GM12878 (cell line): Measurements from ENCODE around the gene AP3D1. TPM values are rescaled to one million over a fixed set of nuclear protein-coding genes. Genes with fewer than 3 reads are reported as not detected.

ENCODE experiments used
- GATAD2B ChIP-seq: fragments of 450-650 bp; conservative IDR thresholded peaks from 2 replicates; pipeline ENCODE4 v1.6.1; 2017; ENCODE audit warnings: low read depth, mild to moderate bottlenecking, moderate library complexity
- HDGF ChIP-seq: fragments of 450-650 bp; IDR thresholded peaks from 2 replicates; pipeline ENCODE4 v1.6.1; 2016; ENCODE audit warnings: antibody characterized with exemption
- KLF5 ChIP-seq: fragments of 450-650 bp; IDR thresholded peaks from 2 replicates; pipeline ENCODE4 v1.6.1; 2014; ENCODE audit warnings: mild to moderate bottlenecking; ENCODE audit not compliant: partially characterized antibody
- LARP7 ChIP-seq: fragments of 450-650 bp; IDR thresholded peaks from 2 replicates; pipeline ENCODE4 v1.6.1; 2017; ENCODE audit warnings: mild to moderate bottlenecking
- NFIC ChIP-seq: IDR thresholded peaks from 2 replicates; pipeline ENCODE4 v1.6.1; 2012; ENCODE audit warnings: low read depth, mild to moderate bottlenecking, inconsistent platforms, low read length, moderate library complexity
- NFYA ChIP-seq: IDR thresholded peaks from 2 replicates; pipeline ENCODE4 v1.6.1; 2011; ENCODE audit warnings: low read depth, mild to moderate bottlenecking, low read length, improper control_type of control experiment, borderline replicate concordance
- PAX5 ChIP-seq: IDR thresholded peaks from 2 replicates; pipeline ENCODE4 v1.6.1; 2011; ENCODE audit warnings: low read depth, low read length, borderline replicate concordance
- POLR2AphosphoS2 ChIP-seq: IDR thresholded peaks from 2 replicates; pipeline ENCODE4 v1.6.1; 2011; ENCODE audit warnings: low read depth, mild to moderate bottlenecking, low read length, improper control_type of control experiment, moderate library complexity
- SIN3A ChIP-seq: IDR thresholded peaks from 2 replicates; pipeline ENCODE4 v1.6.1; 2012; ENCODE audit warnings: low read depth, low read length, improper control_type of control experiment
- SP1 ChIP-seq: IDR thresholded peaks from one replicate; pipeline ENCODE4 v1.6.1; 2011; ENCODE audit warnings: low read depth, low read length
- TCF12 ChIP-seq: IDR thresholded peaks from 2 replicates; pipeline ENCODE4 v1.6.1; 2011; ENCODE audit warnings: low read depth, mild to moderate bottlenecking, low read length
- ZNF622 ChIP-seq: fragments of 450-650 bp; IDR thresholded peaks from 2 replicates; pipeline ENCODE4 v1.6.1; 2017; ENCODE audit warnings: mild to moderate bottlenecking, inconsistent platforms
- polyA plus RNA-seq, 11 experiments: library from polyadenylated mRNA; depleted of rRNA in 4 of 11; unstranded in 6 of 11; stranded (reverse) in 5 of 11; fragments of >200 nt; fragmentation: Nextera tagmentation in 4 of 11; fragmentation: Illumina TruSeq in 1 of 11; extraction: Ambion mirVana in 4 of 11; extraction: Trizol in 1 of 11; gene quantifications; 1 replicate in 1 of 11; 2 replicates in 10 of 11; pipeline versions ENCODE4 v1.2.1 to v1.2.3, GENCODE V29; 2011 to 2016; ENCODE audit warnings: inconsistent platforms in 2 of 11, missing spikeins in 2 of 11, low read depth in 1 of 11
- total RNA-seq, 4 experiments: library from RNA; depleted of rRNA in 3 of 4; stranded (reverse); fragments of >200 nt in 3 of 4; fragmentation: Illumina TruSeq in 1 of 4; extraction: Trizol in 1 of 4; gene quantifications; 2 replicates each; pipeline versions ENCODE4 v1.2.1 to v1.2.3, GENCODE V29; 2013 to 2021
- TF ChIP-seq, protein P1 (sequence below): IDR thresholded peaks from 2 replicates; pipeline ENCODE4 v1.6.1; 2012; ENCODE audit warnings: improper control_type of control experiment, low read depth, low read length; ENCODE audit not compliant: insufficient replicate concordance
- TF ChIP-seq, protein P2 (sequence below): fragments of 450-650 bp; formaldehyde crosslinking; IDR thresholded peaks from 2 replicates; pipeline ENCODE4 v1.5.0; 2022; ENCODE audit warnings: mild to moderate bottlenecking, missing genetic modification characterization
- TF ChIP-seq, protein P3 (sequence below): fragments of 450-650 bp; formaldehyde crosslinking; IDR thresholded peaks from 2 replicates; pipeline ENCODE4 v1.4.0; 2022; ENCODE audit warnings: mild to moderate bottlenecking, moderate library complexity
- TF ChIP-seq, protein P4 (sequence below): fragments of 450-650 bp; IDR thresholded peaks from 2 replicates; pipeline ENCODE4 v1.6.1; 2017; ENCODE audit warnings: low read depth, mild to moderate bottlenecking, moderate library complexity

AP3D1 gene
- total and polyA plus RNA-seq, 10 of the 15 experiments (the other 5 are each of a cell fraction or from before 2014, with no cell fraction given) = 1.5 to 108 (median 59.1) TPM

DNA sequence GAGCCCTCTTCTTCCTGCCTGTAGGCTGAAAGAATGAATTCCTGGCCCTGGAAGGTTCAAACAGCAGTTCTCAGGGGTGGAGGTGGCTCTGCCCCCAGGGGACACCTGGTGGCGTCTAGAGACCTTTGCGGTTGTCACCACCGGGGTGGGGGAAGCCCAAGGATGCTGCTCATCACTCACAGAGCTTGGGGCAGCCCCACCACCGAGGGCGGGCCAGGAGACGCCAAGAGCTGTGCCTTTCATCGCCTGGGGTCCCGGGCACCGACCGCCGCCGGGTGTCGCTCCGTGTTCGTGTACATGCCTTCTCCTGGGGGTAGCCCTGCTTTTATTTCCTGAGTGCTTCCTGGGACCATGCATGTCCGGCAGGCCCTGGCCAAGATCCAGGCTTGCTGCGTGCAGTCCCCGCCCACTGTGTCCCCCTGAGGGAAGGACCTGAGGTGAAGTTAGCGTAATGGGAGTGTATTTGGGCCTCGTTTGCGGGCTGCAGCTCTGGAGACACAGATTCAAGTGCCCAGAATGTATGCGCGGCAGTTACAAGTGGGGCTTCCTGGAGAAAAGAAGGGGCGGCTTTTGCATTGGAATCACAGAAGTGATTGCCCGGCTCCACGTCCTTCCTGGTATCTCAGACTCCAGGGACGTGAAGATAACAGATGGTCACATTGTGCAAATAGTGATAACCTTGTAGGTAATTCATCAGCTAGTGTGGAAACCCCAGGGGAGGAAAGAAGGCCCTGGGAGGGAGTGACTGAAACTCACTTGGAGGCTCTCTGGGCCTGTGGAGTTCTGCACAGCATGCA is 20.2 kb upstream of the AP3D1 start (continued):
- TF ChIP-seq, protein P1, sequence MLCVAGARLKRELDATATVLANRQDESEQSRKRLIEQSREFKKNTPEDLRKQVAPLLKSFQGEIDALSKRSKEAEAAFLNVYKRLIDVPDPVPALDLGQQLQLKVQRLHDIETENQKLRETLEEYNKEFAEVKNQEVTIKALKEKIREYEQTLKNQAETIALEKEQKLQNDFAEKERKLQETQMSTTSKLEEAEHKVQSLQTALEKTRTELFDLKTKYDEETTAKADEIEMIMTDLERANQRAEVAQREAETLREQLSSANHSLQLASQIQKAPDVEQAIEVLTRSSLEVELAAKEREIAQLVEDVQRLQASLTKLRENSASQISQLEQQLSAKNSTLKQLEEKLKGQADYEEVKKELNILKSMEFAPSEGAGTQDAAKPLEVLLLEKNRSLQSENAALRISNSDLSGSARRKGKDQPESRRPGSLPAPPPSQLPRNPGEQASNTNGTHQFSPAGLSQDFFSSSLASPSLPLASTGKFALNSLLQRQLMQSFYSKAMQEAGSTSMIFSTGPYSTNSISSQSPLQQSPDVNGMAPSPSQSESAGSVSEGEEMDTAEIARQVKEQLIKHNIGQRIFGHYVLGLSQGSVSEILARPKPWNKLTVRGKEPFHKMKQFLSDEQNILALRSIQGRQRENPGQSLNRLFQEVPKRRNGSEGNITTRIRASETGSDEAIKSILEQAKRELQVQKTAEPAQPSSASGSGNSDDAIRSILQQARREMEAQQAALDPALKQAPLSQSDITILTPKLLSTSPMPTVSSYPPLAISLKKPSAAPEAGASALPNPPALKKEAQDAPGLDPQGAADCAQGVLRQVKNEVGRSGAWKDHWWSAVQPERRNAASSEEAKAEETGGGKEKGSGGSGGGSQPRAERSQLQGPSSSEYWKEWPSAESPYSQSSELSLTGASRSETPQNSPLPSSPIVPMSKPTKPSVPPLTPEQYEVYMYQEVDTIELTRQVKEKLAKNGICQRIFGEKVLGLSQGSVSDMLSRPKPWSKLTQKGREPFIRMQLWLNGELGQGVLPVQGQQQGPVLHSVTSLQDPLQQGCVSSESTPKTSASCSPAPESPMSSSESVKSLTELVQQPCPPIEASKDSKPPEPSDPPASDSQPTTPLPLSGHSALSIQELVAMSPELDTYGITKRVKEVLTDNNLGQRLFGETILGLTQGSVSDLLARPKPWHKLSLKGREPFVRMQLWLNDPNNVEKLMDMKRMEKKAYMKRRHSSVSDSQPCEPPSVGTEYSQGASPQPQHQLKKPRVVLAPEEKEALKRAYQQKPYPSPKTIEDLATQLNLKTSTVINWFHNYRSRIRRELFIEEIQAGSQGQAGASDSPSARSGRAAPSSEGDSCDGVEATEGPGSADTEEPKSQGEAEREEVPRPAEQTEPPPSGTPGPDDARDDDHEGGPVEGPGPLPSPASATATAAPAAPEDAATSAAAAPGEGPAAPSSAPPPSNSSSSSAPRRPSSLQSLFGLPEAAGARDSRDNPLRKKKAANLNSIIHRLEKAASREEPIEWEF = peak; percentile 100
- peak; percentile 99 for TF ChIP-seq TCF12
- TF ChIP-seq KLF5 = no peak
- peak; percentile 65; the same call in 1 of the 2 replicates for TF ChIP-seq SIN3A
- peak; percentile 73 for TF ChIP-seq SP1
- TF ChIP-seq HDGF = no peak; the same call in 1 of the 2 replicates
- TF ChIP-seq, protein P2, sequence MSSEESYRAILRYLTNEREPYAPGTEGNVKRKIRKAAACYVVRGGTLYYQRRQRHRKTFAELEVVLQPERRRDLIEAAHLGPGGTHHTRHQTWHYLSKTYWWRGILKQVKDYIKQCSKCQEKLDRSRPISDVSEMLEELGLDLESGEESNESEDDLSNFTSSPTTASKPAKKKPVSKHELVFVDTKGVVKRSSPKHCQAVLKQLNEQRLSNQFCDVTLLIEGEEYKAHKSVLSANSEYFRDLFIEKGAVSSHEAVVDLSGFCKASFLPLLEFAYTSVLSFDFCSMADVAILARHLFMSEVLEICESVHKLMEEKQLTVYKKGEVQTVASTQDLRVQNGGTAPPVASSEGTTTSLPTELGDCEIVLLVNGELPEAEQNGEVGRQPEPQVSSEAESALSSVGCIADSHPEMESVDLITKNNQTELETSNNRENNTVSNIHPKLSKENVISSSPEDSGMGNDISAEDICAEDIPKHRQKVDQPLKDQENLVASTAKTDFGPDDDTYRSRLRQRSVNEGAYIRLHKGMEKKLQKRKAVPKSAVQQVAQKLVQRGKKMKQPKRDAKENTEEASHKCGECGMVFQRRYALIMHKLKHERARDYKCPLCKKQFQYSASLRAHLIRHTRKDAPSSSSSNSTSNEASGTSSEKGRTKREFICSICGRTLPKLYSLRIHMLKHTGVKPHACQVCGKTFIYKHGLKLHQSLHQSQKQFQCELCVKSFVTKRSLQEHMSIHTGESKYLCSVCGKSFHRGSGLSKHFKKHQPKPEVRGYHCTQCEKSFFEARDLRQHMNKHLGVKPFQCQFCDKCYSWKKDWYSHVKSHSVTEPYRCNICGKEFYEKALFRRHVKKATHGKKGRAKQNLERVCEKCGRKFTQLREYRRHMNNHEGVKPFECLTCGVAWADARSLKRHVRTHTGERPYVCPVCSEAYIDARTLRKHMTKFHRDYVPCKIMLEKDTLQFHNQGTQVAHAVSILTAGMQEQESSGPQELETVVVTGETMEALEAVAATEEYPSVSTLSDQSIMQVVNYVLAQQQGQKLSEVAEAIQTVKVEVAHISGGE (CRISPR knock-in tag) = no peak
- TF ChIP-seq ZNF622 = no peak
- TF ChIP-seq NFIC = no peak
- TF ChIP-seq POLR2AphosphoS2 = 0 out of 2 replicates have a peak, but pooled peaks have one; percentile 49
- TF ChIP-seq, protein P3, sequence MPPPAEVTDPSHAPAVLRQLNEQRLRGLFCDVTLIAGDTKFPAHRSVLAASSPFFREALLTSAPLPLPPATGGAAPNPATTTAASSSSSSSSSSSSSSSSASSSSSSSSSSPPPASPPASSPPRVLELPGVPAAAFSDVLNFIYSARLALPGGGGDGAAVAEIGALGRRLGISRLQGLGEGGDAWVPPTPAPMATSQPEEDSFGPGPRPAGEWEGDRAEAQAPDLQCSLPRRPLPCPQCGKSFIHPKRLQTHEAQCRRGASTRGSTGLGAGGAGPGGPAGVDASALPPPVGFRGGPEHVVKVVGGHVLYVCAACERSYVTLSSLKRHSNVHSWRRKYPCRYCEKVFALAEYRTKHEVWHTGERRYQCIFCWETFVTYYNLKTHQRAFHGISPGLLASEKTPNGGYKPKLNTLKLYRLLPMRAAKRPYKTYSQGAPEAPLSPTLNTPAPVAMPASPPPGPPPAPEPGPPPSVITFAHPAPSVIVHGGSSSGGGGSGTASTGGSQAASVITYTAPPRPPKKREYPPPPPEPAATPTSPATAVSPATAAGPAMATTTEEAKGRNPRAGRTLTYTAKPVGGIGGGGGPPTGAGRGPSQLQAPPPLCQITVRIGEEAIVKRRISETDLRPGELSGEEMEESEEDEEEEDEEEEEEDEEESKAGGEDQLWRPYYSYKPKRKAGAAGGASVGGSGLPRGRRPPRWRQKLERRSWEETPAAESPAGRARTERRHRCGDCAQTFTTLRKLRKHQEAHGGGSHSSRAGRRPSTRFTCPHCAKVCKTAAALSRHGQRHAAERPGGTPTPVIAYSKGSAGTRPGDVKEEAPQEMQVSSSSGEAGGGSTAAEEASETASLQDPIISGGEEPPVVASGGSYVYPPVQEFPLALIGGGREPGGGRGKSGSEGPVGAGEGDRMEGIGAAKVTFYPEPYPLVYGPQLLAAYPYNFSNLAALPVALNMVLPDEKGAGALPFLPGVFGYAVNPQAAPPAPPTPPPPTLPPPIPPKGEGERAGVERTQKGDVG (CRISPR knock-in tag) = no peak
- peak; percentile 88; the same call in 1 of the 2 replicates for TF ChIP-seq LARP7
- no peak for TF ChIP-seq NFYA
- TF ChIP-seq GATAD2B = peak; percentile 100
- peak; percentile 92 for TF ChIP-seq PAX5
- TF ChIP-seq, protein P4, sequence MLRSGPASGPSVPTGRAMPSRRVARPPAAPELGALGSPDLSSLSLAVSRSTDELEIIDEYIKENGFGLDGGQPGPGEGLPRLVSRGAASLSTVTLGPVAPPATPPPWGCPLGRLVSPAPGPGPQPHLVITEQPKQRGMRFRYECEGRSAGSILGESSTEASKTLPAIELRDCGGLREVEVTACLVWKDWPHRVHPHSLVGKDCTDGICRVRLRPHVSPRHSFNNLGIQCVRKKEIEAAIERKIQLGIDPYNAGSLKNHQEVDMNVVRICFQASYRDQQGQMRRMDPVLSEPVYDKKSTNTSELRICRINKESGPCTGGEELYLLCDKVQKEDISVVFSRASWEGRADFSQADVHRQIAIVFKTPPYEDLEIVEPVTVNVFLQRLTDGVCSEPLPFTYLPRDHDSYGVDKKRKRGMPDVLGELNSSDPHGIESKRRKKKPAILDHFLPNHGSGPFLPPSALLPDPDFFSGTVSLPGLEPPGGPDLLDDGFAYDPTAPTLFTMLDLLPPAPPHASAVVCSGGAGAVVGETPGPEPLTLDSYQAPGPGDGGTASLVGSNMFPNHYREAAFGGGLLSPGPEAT = peak; percentile 91
